Thyroid gland (tissue), 4 donors: ENCODE data around the gene NR6A1.

Experiments used
- POLR2A ChIP-seq, 2 donors: fragments of 450-650 bp; IDR thresholded peaks; one replicate each; pipeline ENCODE4 v1.6.1; 2017; ENCODE audit warnings: antibody characterized with exemption in 2 of 2, mild to moderate bottlenecking in 2 of 2, moderate library complexity in 1 of 2
- TF ChIP-seq, protein P1 (sequence below), 6 experiments: fragments of 200-600 bp in 3 of 6; fragments of 450-650 bp in 3 of 6; sonication (generic) in 3 of 6; IDR thresholded peaks; one replicate each; pipeline ENCODE4 v1.5.1; 2016 to 2019; ENCODE audit warnings: antibody characterized with exemption in 6 of 6, mild to moderate bottlenecking in 2 of 6, inconsistent platforms in 1 of 6, moderate library complexity in 1 of 6

DNA sequence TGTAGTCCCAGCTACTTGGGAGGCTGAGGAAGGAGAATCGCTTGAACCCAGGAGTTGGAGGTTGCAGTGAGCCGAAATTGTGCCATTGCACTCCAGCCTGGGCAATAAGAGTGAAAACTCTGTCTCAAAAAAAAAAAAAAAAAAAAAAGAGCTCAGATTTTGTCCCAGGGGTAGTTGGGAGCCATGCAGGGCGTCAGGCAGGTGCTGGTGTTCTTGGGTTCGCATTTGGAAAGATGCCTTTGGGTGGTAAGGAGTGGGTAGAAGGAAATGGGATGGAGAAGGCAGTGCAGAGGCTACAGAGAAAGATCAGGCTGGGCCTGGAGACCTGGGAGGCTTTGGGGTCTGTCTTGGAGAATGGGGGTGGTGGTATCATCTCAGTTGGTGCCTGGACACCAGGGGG lies 297.0 kb downstream of the NR6A1 start:
- TF ChIP-seq, protein P1, sequence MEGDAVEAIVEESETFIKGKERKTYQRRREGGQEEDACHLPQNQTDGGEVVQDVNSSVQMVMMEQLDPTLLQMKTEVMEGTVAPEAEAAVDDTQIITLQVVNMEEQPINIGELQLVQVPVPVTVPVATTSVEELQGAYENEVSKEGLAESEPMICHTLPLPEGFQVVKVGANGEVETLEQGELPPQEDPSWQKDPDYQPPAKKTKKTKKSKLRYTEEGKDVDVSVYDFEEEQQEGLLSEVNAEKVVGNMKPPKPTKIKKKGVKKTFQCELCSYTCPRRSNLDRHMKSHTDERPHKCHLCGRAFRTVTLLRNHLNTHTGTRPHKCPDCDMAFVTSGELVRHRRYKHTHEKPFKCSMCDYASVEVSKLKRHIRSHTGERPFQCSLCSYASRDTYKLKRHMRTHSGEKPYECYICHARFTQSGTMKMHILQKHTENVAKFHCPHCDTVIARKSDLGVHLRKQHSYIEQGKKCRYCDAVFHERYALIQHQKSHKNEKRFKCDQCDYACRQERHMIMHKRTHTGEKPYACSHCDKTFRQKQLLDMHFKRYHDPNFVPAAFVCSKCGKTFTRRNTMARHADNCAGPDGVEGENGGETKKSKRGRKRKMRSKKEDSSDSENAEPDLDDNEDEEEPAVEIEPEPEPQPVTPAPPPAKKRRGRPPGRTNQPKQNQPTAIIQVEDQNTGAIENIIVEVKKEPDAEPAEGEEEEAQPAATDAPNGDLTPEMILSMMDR (IDR thresholded peaks at IDR 0.05), result no peak
- TF ChIP-seq POLR2A (IDR thresholded peaks at IDR 0.05), result no peak
